Raji (cell line): ENCODE measurements around the gene GPATCH1.

Source experiments
- POLR2A ChIP-seq: IDR thresholded peaks from 2 replicates; pipeline ENCODE4 v1.6.1; 2011; ENCODE audit warnings: low read depth, low read length, control low read depth; ENCODE audit not compliant: insufficient read depth

The GPATCH1 gene

GRCh38 chr19:33060586-33060985, 20.4 kb upstream of the GPATCH1 start:
- TF ChIP-seq POLR2A = no peak

GRCh38 chr19:33062902-33063301, 18.1 kb upstream of the GPATCH1 start:
- no peak for TF ChIP-seq POLR2A

GRCh38 chr19:33063356-33063752, 17.6 kb upstream of the GPATCH1 start:
- no peak for TF ChIP-seq POLR2A

- TF ChIP-seq POLR2A = no peak
Observed at GRCh38 chr19:33063753-33064457, 17.1 kb upstream of the GPATCH1 start.

GRCh38 chr19:33064458-33064791, 16.6 kb upstream of the GPATCH1 start:
- TF ChIP-seq POLR2A = no peak

GRCh38 chr19:33064792-33065550, 16.0 kb upstream of the GPATCH1 start, which contains the start of gene RHPN2:
Gene RHPN2 (minus strand): TSS chr19:33064888. CDS start chr19:33064852, 36 bp downstream.
- TF ChIP-seq POLR2A = peak; percentile 48

- TF ChIP-seq POLR2A = no peak
Observed at GRCh38 chr19:33066543-33066942, 14.4 kb upstream of the GPATCH1 start.

GRCh38 chr19:33067121-33067520, 13.9 kb upstream of the GPATCH1 start:
- TF ChIP-seq POLR2A = no peak

GRCh38 chr19:33071887-33072286, 9.1 kb upstream of the GPATCH1 start:
- no peak for TF ChIP-seq POLR2A

- no peak for TF ChIP-seq POLR2A
Observed at GRCh38 chr19:33075519-33075918, 5.5 kb upstream of the GPATCH1 start.

- no peak for TF ChIP-seq POLR2A
Observed at GRCh38 chr19:33085570-33086128, 4.7 kb downstream of the GPATCH1 start.

GRCh38 chr19:33086955-33087354, 6.0 kb downstream of the GPATCH1 start:
- no peak for TF ChIP-seq POLR2A

- no peak for TF ChIP-seq POLR2A
Observed at GRCh38 chr19:33089010-33089409, 8.0 kb downstream of the GPATCH1 start.

GRCh38 chr19:33090179-33090578, 9.2 kb downstream of the GPATCH1 start:
- no peak for TF ChIP-seq POLR2A

GRCh38 chr19:33093420-33094210, 12.6 kb downstream of the GPATCH1 start:
- no peak for TF ChIP-seq POLR2A

GRCh38 chr19:33094436-33095067, 13.6 kb downstream of the GPATCH1 start:
- no peak for TF ChIP-seq POLR2A

GRCh38 chr19:33096005-33096404, 15.0 kb downstream of the GPATCH1 start:
- TF ChIP-seq POLR2A = no peak
